ENCODE measurements around the gene SEPTIN8.

- TF ChIP-seq, protein P1, sequence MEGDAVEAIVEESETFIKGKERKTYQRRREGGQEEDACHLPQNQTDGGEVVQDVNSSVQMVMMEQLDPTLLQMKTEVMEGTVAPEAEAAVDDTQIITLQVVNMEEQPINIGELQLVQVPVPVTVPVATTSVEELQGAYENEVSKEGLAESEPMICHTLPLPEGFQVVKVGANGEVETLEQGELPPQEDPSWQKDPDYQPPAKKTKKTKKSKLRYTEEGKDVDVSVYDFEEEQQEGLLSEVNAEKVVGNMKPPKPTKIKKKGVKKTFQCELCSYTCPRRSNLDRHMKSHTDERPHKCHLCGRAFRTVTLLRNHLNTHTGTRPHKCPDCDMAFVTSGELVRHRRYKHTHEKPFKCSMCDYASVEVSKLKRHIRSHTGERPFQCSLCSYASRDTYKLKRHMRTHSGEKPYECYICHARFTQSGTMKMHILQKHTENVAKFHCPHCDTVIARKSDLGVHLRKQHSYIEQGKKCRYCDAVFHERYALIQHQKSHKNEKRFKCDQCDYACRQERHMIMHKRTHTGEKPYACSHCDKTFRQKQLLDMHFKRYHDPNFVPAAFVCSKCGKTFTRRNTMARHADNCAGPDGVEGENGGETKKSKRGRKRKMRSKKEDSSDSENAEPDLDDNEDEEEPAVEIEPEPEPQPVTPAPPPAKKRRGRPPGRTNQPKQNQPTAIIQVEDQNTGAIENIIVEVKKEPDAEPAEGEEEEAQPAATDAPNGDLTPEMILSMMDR (IDR thresholded peaks at IDR 0.05): no peak
- TF ChIP-seq POLR2A (IDR thresholded peaks at IDR 0.05): no peak
These were observed 47.1 kb downstream of the SEPTIN8 start for GRCh38 chr5:132729896-132730295.
